HCT116 (cell line): ENCODE results near the gene HELZ2. TPM values are rescaled to one million over a fixed set of nuclear protein-coding genes. Genes with fewer than 3 reads are reported as not detected.

Source experiments
- ATAC-seq: fragments of 200-7000 bp; cut with Tn5 transposase; 2 replicates; pipeline ENCODE4 v1.9.1; 2020; ENCODE audit warnings: mild to moderate bottlenecking, moderate library complexity
- BruUV-seq: library from RNA; stranded (reverse); fragments of 400-500 nt; replicated peaks from 2 replicates; lab custom pipeline; 2021; lab: Mats Ljungman, UMichigan
- CTCF ChIA-PET: fragments of 300-600 bp; sonication (Branson Sonifier 250); formaldehyde crosslinking; loops from one replicate; lab custom pipeline; 2021; ENCODE audit warnings: antibody characterized with exemption; lab: Charles Lee
- POLR2A ChIA-PET: fragments of 300-600, 350-600 bp; sonication (Branson Sonifier 250); formaldehyde crosslinking; loops from one replicate; lab custom pipeline; 2021; ENCODE audit warnings: antibody characterized with exemption; lab: Charles Lee
- RAD21 ChIA-PET, 2 experiments: fragments of 300-600 bp; sonication (Branson Sonifier 250); formaldehyde crosslinking; loops; one replicate each; lab custom pipeline; 2023; ENCODE audit warnings: low total read pairs in 2 of 2; ENCODE audit not compliant: uncharacterized antibody in 2 of 2, unreplicated experiment in 2 of 2, low non-redundant PET in 1 of 2; lab: Charles Lee
- DNase-seq: peaks from one replicate; pipeline ENCODE4 v3.0.0-alpha.2; 2010; ENCODE audit warnings: low read depth, low spot score
- H2AFZ ChIP-seq: fragments of 200-600 bp; shearing (Covaris generic), sonication (generic); 2 replicates; pipeline ENCODE4 v1.6.1; 2017; ENCODE audit warnings: low read depth, mixed run types, mixed read lengths, antibody characterized with exemption, low read length; ENCODE audit not compliant: poor library complexity, severe bottlenecking
- H3K27ac ChIP-seq: 2 replicates; pipeline ENCODE4 v1.5.1; 2012; ENCODE audit warnings: low read depth, low read length
- H3K27me3 ChIP-seq: fragments of 200-600 bp; sonication (generic); 2 replicates; pipeline ENCODE4 v1.6.1; 2016; ENCODE audit warnings: mixed run types, low read length, mixed read lengths; ENCODE audit not compliant: insufficient read depth
- H3K36me3 ChIP-seq, 2 experiments: fragments of 200-500 bp in 1 of 2; fragments of 200-600 bp in 1 of 2; sonication (Bioruptor generic) in 1 of 2; sonication (generic) in 1 of 2; 2 replicates each; pipeline versions ENCODE4 v1.5.1 to v1.6.1; 2014 to 2016; ENCODE audit warnings: low read length in 2 of 2, inconsistent platforms in 1 of 2, mixed read lengths in 1 of 2, mixed run types in 1 of 2; ENCODE audit not compliant: insufficient read depth in 2 of 2, control insufficient read depth in 1 of 2
- H3K4me1 ChIP-seq, 2 experiments: fragments of 200-600 bp in 1 of 2; sonication (generic) in 1 of 2; 2 replicates each; pipeline versions ENCODE4 v1.5.1 to v1.6.1; 2012 to 2017; ENCODE audit warnings: low read length in 2 of 2, inconsistent platforms in 1 of 2, mild to moderate bottlenecking in 1 of 2, mixed read lengths in 1 of 2, mixed run types in 1 of 2, moderate library complexity in 1 of 2; ENCODE audit not compliant: insufficient read depth in 2 of 2, control insufficient read depth in 1 of 2
- H3K4me2 ChIP-seq: fragments of 200-600 bp; sonication (generic); 2 replicates; pipeline ENCODE4 v1.6.1; 2017; ENCODE audit warnings: mixed run types, low read length, mixed read lengths
- H3K4me3 ChIP-seq, 2 experiments: fragments of 200-600 bp in 1 of 2; sonication (generic) in 1 of 2; replicated peaks in 1 of 2; 2 replicates each; pipeline ENCODE4 v1.5.1; 2011 to 2016; ENCODE audit warnings: low read length in 2 of 2, control low read depth in 1 of 2, low read depth in 1 of 2, mild to moderate bottlenecking in 1 of 2, mixed read lengths in 1 of 2, mixed run types in 1 of 2
- H3K79me2 ChIP-seq: fragments of 200-600 bp; sonication (generic); 2 replicates; pipeline ENCODE4 v1.6.1; 2017; ENCODE audit warnings: mild to moderate bottlenecking, mixed run types, low read length, moderate library complexity, mixed read lengths; ENCODE audit not compliant: insufficient read depth
- H3K9ac ChIP-seq: fragments of 200-600 bp; sonication (generic); 2 replicates; pipeline ENCODE4 v1.6.1; 2016; ENCODE audit warnings: low read length, mixed read lengths
- H3K9me2 ChIP-seq: fragments of 200-600 bp; sonication (generic), shearing (Covaris generic); 2 replicates; pipeline ENCODE4 v1.6.1; 2017; ENCODE audit warnings: mixed run types, mild to moderate bottlenecking, moderate library complexity; ENCODE audit not compliant: insufficient read depth
- H3K9me3 ChIP-seq, 2 experiments: fragments of 200-500 bp in 1 of 2; fragments of 200-600 bp in 1 of 2; sonication (Bioruptor generic) in 1 of 2; sonication (generic) in 1 of 2; 2 replicates each; pipeline ENCODE4 v1.6.1; 2014 to 2017; ENCODE audit warnings: low read length in 2 of 2, mixed read lengths in 2 of 2, inconsistent platforms in 1 of 2, low read depth in 1 of 2, mild to moderate bottlenecking in 1 of 2, mixed run types in 1 of 2, moderate library complexity in 1 of 2; ENCODE audit not compliant: control insufficient read depth in 1 of 2, insufficient read depth in 1 of 2
- H4K20me1 ChIP-seq: fragments of 200-600 bp; sonication (generic), shearing (Covaris generic); 2 replicates; pipeline ENCODE4 v1.6.1; 2017; ENCODE audit warnings: mixed run types, mild to moderate bottlenecking, moderate library complexity; ENCODE audit not compliant: insufficient read depth
- CBX3 ChIP-seq: IDR thresholded peaks from 2 replicates; pipeline ENCODE4 v1.6.1; 2012; ENCODE audit warnings: low read depth
- CTCF ChIP-seq, 3 experiments: fragments of 200-600 bp in 1 of 3; sonication (generic) in 1 of 3; IDR thresholded peaks in 2 of 3; conservative IDR thresholded peaks in 1 of 3; 2 replicates each; pipeline ENCODE4 v1.5.1; 2012 to 2017; ENCODE audit warnings: low read depth in 2 of 3, low read length in 2 of 3, antibody characterized with exemption in 1 of 3, borderline replicate concordance in 1 of 3, control low read depth in 1 of 3, mild to moderate bottlenecking in 1 of 3, mixed read lengths in 1 of 3, mixed run types in 1 of 3, moderate library complexity in 1 of 3; ENCODE audit not compliant: insufficient read depth in 1 of 3
- EGR1 ChIP-seq: IDR thresholded peaks from 2 replicates; pipeline ENCODE4 v1.6.1; 2012; ENCODE audit warnings: low read depth
- YY1 ChIP-seq: IDR thresholded peaks from 2 replicates; pipeline ENCODE4 v1.6.1; 2011; ENCODE audit warnings: low read length, low read depth, moderate library complexity, mild to moderate bottlenecking; ENCODE audit not compliant: insufficient replicate concordance; ENCODE audit errors: extremely low read depth
- ZBTB33 ChIP-seq: IDR thresholded peaks from 2 replicates; pipeline ENCODE4 v1.6.1; 2011; ENCODE audit warnings: mild to moderate bottlenecking, low read length, moderate library complexity; ENCODE audit not compliant: insufficient replicate concordance; ENCODE audit errors: extremely low read depth
- intact Hi-C: fragments of 100-400 bp; cut with micrococcal nuclease; formaldehyde crosslinking; loops from 2 replicates; pipeline ENCODE4 v1.10.0; 2022
- total RNA-seq: library from RNA; stranded (reverse); gene quantifications from one replicate; pipeline ENCODE4 v1.2.1, GENCODE V29; 2021; ENCODE audit not compliant: unreplicated experiment

Gene HELZ2
- total RNA-seq, 1 experiment from 2014 or later: 44.0 TPM

- no peak for TF ChIP-seq CTCF (IDR thresholded peaks at IDR 0.05 in 2 of 3, conservative IDR thresholded peaks at IDR 0.05 in 1 of 3; ENCODE audit: borderline replicate concordance in 1 of 3, insufficient read depth in 1 of 3, low read depth in 2 of 3, low read length in 2 of 3)
Observed at GRCh38 chr20:63542031-63542559, 31.9 kb downstream of the HELZ2 start (continued).

GRCh38 chr20:63541371-63541770 is 32.7 kb downstream of the HELZ2 start:
- Histone ChIP-seq H3K9ac (peak overlapping the region; percentile 67), H3K4me2 (peak overlapping the region; percentile 76), H3K9me2 (no peaks in the 10 kb centered on the region), H3K27me3 (no peaks in the 10 kb centered on the region)
- RAD21 ChIA-PET: interaction anchor here in 1 of 2 experiments (0.5 kb wide), 1 partner anchor 87 kb away, joined by 4 read pairs; no protein-coding TSS in a partner anchor
- TF ChIP-seq CBX3 (no peak), ZBTB33 (no peak), EGR1 (no peak), YY1 (no peak)
- TF ChIP-seq, all 23 proteins: peak for 0
- DNase-seq (no peak), ATAC-seq (no peak)
- intact Hi-C loops: no loop called here
- no peaks in the 10 kb centered on the region for H3K9me3 ChIP-seq
- CTCF ChIA-PET: interaction anchor here (0.6 to 1.1 kb wide), 2 partner anchors 439 to 534 kb away, joined by 3 to 7 read pairs; partner anchors contain the start of gene PRPF6
- H3K27ac ChIP-seq: peak overlapping the region; percentile 72
- H2AFZ ChIP-seq: no peak overlapping the region
- no peaks in the 10 kb centered on the region for H3K36me3 ChIP-seq
- H3K4me1 ChIP-seq: peaks cover 53 to 97% of the 10 kb centered on the region in 2 experiments
- POLR2A ChIA-PET: interaction anchor here (1.0 to 1.1 kb wide), 2 partner anchors 10 to 13 kb away, joined by 3 to 5 read pairs; no protein-coding TSS in a partner anchor
- no peaks in the 10 kb centered on the region for H3K79me2 ChIP-seq
- H4K20me1 ChIP-seq: no peaks in the 10 kb centered on the region
- H3K4me3 ChIP-seq: peak overlapping the region; percentile 59 to 64
- BruUV-seq: TSS peak; percentile 61
